SK-N-SH (cell line): ENCODE measurements around the gene COMMD7. TPM values are rescaled to one million over a fixed set of nuclear protein-coding genes. Genes with fewer than 3 reads are reported as not detected.

Experiments
- CTCF ChIA-PET: fragments of 300-600, 350-600 bp; formaldehyde crosslinking; extraction: SDS; loops from one replicate; lab custom pipeline; 2021; lab: Yijun Ruan, JAX
- POLR2A ChIA-PET: fragments of 350-600 bp; sonication (Branson Sonifier 250); formaldehyde crosslinking; extraction: SDS; loops from one replicate; lab custom pipeline; 2020; ENCODE audit warnings: antibody characterized with exemption, inconsistent platforms; lab: Yijun Ruan, JAX
- DNase-seq: peaks from one replicate; pipeline ENCODE4 v3.0.0; 2012
- H2AFZ ChIP-seq: fragments of 200-600 bp; sonication (generic); 2 replicates; pipeline ENCODE4 v1.8.1; 2016; ENCODE audit warnings: antibody characterized with exemption, mild to moderate bottlenecking, low read depth
- H3F3A ChIP-seq: fragments of 200-600 bp; sonication (generic); replicated peaks from 2 replicates; pipeline ENCODE3; 2016; ENCODE audit warnings: antibody characterized with exemption, mild to moderate bottlenecking; ENCODE audit not compliant: insufficient read depth
- H3K27ac ChIP-seq, 2 experiments: fragments of 200-500 bp in 1 of 2; fragments of 200-600 bp in 1 of 2; sonication (Bioruptor generic) in 1 of 2; sonication (generic), shearing (Covaris generic) in 1 of 2; 2 replicates each; pipeline versions ENCODE4 v1.5.1 to v1.6.1; 2014 to 2016; ENCODE audit warnings: low read depth in 2 of 2, inconsistent platforms in 1 of 2, low read length in 1 of 2, mild to moderate bottlenecking in 1 of 2, mixed read lengths in 1 of 2
- H3K27me3 ChIP-seq: fragments of 200-600 bp; sonication (generic), shearing (Covaris generic); 2 replicates; pipeline ENCODE4 v1.6.1; 2016; ENCODE audit warnings: mixed run types; ENCODE audit not compliant: insufficient read depth
- H3K36me3 ChIP-seq, 2 experiments: fragments of 200-500 bp in 1 of 2; fragments of 200-600 bp in 1 of 2; sonication (Bioruptor generic) in 1 of 2; sonication (generic) in 1 of 2; replicated peaks in 1 of 2; 2 replicates each; pipeline versions ENCODE3 to v1.5.1; 2014 to 2016; ENCODE audit warnings: low read length in 1 of 2, mild to moderate bottlenecking in 1 of 2; ENCODE audit not compliant: insufficient read depth in 2 of 2, control insufficient read depth in 1 of 2
- H3K4me1 ChIP-seq, 2 experiments: fragments of 200-500 bp in 1 of 2; fragments of 200-600 bp in 1 of 2; sonication (Bioruptor generic) in 1 of 2; sonication (generic), shearing (Covaris generic) in 1 of 2; 2 replicates each; pipeline versions ENCODE4 v1.5.1 to v1.6.1; 2014 to 2016; ENCODE audit warnings: low read depth in 1 of 2, low read length in 1 of 2, mixed run types in 1 of 2; ENCODE audit not compliant: insufficient read depth in 2 of 2, control insufficient read depth in 1 of 2
- H3K4me2 ChIP-seq: fragments of 200-600 bp; sonication (generic), shearing (Covaris generic); 2 replicates; pipeline ENCODE4 v1.6.1; 2017; ENCODE audit warnings: mixed run types
- H3K4me3 ChIP-seq, 2 experiments: fragments of 200-500 bp in 1 of 2; fragments of 200-600 bp in 1 of 2; sonication (Bioruptor generic) in 1 of 2; sonication (generic), shearing (Covaris generic) in 1 of 2; 2 replicates each; pipeline versions ENCODE4 v1.5.1 to v1.8.1; 2014 to 2016; ENCODE audit warnings: low read depth in 2 of 2, inconsistent platforms in 1 of 2, low read length in 1 of 2, mild to moderate bottlenecking in 1 of 2, mixed read lengths in 1 of 2, moderate library complexity in 1 of 2
- H3K79me2 ChIP-seq: fragments of 200-600 bp; sonication (generic); 2 replicates; pipeline ENCODE4 v1.8.1; 2017; ENCODE audit warnings: mild to moderate bottlenecking; ENCODE audit not compliant: insufficient read depth
- H3K9ac ChIP-seq: fragments of 200-600 bp; sonication (generic); 2 replicates; pipeline ENCODE4 v1.6.1; 2017; ENCODE audit warnings: mixed run types
- H3K9me2 ChIP-seq: fragments of 200-600 bp; sonication (generic); 2 replicates; pipeline ENCODE4 v1.6.1; 2017; ENCODE audit warnings: mixed run types
- H3K9me3 ChIP-seq: fragments of 200-600 bp; sonication (generic); 2 replicates; pipeline ENCODE4 v1.6.1; 2017; ENCODE audit warnings: mixed run types, mild to moderate bottlenecking, moderate library complexity
- H4K20me1 ChIP-seq: fragments of 200-600 bp; sonication (generic); 2 replicates; pipeline ENCODE4 v1.6.1; 2017; ENCODE audit warnings: mild to moderate bottlenecking, mixed run types; ENCODE audit not compliant: insufficient read depth
- CHD2 ChIP-seq: fragments of 150-350 bp; IDR thresholded peaks from 2 replicates; pipeline ENCODE4 v1.6.1; 2018; ENCODE audit warnings: low read length; ENCODE audit not compliant: partially characterized antibody
- CTCF ChIP-seq: fragments of 200-600 bp; sonication (generic); IDR thresholded peaks from 2 replicates; pipeline ENCODE4 v1.6.1; 2017; ENCODE audit warnings: antibody characterized with exemption, mild to moderate bottlenecking, moderate library complexity
- EP300 ChIP-seq, 2 experiments: IDR thresholded peaks; 2 replicates each; pipeline versions ENCODE4 v1.4.0 to v1.6.1; 2012; ENCODE audit warnings: borderline replicate concordance in 1 of 2, low read depth in 1 of 2, low read length in 1 of 2
- FOXJ3 ChIP-seq: sonication (generic); formaldehyde crosslinking; IDR thresholded peaks from 2 replicates; pipeline ENCODE4 v1.5.1; 2020; ENCODE audit warnings: mild to moderate bottlenecking, missing genetic modification reagents
- GABPA ChIP-seq: IDR thresholded peaks from 2 replicates; pipeline ENCODE4 v1.4.0; 2012; ENCODE audit warnings: low read depth, mild to moderate bottlenecking
- GATA2 ChIP-seq: sonication (generic); formaldehyde crosslinking; IDR thresholded peaks from 2 replicates; pipeline ENCODE4 v1.5.0; 2020; ENCODE audit warnings: mild to moderate bottlenecking, missing genetic modification reagents
- JUND ChIP-seq: IDR thresholded peaks from 2 replicates; pipeline ENCODE4 v1.4.0; 2012
- MXI1 ChIP-seq: IDR thresholded peaks from 2 replicates; pipeline ENCODE4 v1.6.1; 2012; ENCODE audit warnings: mild to moderate bottlenecking, low read depth, low read length, improper control_type of control experiment
- NFIC ChIP-seq: IDR thresholded peaks from 2 replicates; pipeline ENCODE4 v1.4.0; 2012; ENCODE audit warnings: borderline replicate concordance
- NRF1 ChIP-seq: IDR thresholded peaks from 2 replicates; pipeline ENCODE4 v1.6.1; 2012; ENCODE audit warnings: low read depth, mild to moderate bottlenecking, low read length
- RAD21 ChIP-seq: IDR thresholded peaks from 2 replicates; pipeline ENCODE4 v1.6.1; 2012; ENCODE audit warnings: mild to moderate bottlenecking, low read length
- REST ChIP-seq: IDR thresholded peaks from 2 replicates; pipeline ENCODE4 v1.6.1; 2012; ENCODE audit warnings: mild to moderate bottlenecking, low read depth, low read length, moderate library complexity
- RXRA ChIP-seq: IDR thresholded peaks from 2 replicates; pipeline ENCODE4 v1.4.0; 2012; ENCODE audit warnings: low read depth, mild to moderate bottlenecking, borderline replicate concordance
- SMC3 ChIP-seq: IDR thresholded peaks from 2 replicates; pipeline ENCODE4 v1.6.1; 2012; ENCODE audit warnings: low read depth, low read length, improper control_type of control experiment
- TAF1 ChIP-seq: IDR thresholded peaks from 2 replicates; pipeline ENCODE4 v1.6.1; 2012; ENCODE audit warnings: low read depth, mild to moderate bottlenecking, low read length, moderate library complexity, borderline replicate concordance
- TCF12 ChIP-seq: IDR thresholded peaks from 2 replicates; pipeline ENCODE4 v1.4.0; 2012
- TEAD4 ChIP-seq: IDR thresholded peaks from 2 replicates; pipeline ENCODE4 v1.4.0; 2012; ENCODE audit warnings: mild to moderate bottlenecking, borderline replicate concordance; ENCODE audit not compliant: insufficient read depth
- YY1 ChIP-seq: IDR thresholded peaks from 2 replicates; pipeline ENCODE4 v1.4.0; 2012; ENCODE audit warnings: low read depth, mild to moderate bottlenecking
- WGBS: methylation state at CpG from one replicate; pipeline ENCODE4 v1.1.6; 2017; ENCODE audit warnings: low lambda C conversion rate; 5-methylcytosine and 5-hydroxymethylcytosine counted together
- polyA plus RNA-seq, 3 experiments: library from polyadenylated mRNA; depleted of rRNA; stranded (reverse); fragments of >200 nt; gene quantifications; 2 replicates each; pipeline ENCODE4 v1.2.3, GENCODE V29; 2012
- TF ChIP-seq, protein P1 (sequence below): IDR thresholded peaks from 2 replicates; pipeline ENCODE4 v1.4.0; 2012; ENCODE audit warnings: low read depth, borderline replicate concordance
- TF ChIP-seq, protein P2 (sequence below): IDR thresholded peaks from 2 replicates; pipeline ENCODE4; 2012

The COMMD7 gene
- polyA plus RNA-seq, 1 of the 3 experiments (the other 2 are of a cell fraction) = 38.0 TPM

- no peak overlapping the region for H2AFZ ChIP-seq
- H3K4me1 ChIP-seq = no peaks in the 10 kb centered on the region
- no peaks in the 10 kb centered on the region for H3K9me3 ChIP-seq
- CTCF ChIA-PET = interaction anchor here (0.5 to 6.2 kb wide), 47 partner anchors 8 to 534 kb away, joined by 3 to 83 read pairs (median 5); partner anchors contain the start of genes C20orf203 and DNMT3B
- no peaks in the 10 kb centered on the region for H3K9me2 ChIP-seq
- no peak for DNase-seq
- no peaks in the 10 kb centered on the region for H3K79me2 ChIP-seq
- no peaks in the 10 kb centered on the region for H3F3A ChIP-seq
- H3K27ac ChIP-seq = no peak overlapping the region
- WGBS = 73% methylated on average over 3 of the region's 3 CpGs
- H3K4me2 ChIP-seq = no peak overlapping the region
- H4K20me1 ChIP-seq = no peaks in the 10 kb centered on the region
- no peak overlapping the region for H3K9ac ChIP-seq
- peaks cover 4 to 6% of the 10 kb centered on the region in 2 experiments for H3K36me3 ChIP-seq
- TF ChIP-seq YY1 (no peak), TEAD4 (no peak), RXRA (no peak), EP300 (IDR thresholded peaks at IDR 0.05; ENCODE audit: borderline replicate concordance in 1 of 2, low read depth in 1 of 2, low read length in 1 of 2) (no peak), NFIC (no peak), RAD21 (no peak), JUND (no peak), TCF12 (no peak), MXI1 (no peak), REST (no peak), GATA2 (no peak), GABPA (no peak), CTCF (no peak), SMC3 (no peak), NRF1 (no peak), FOXJ3 (CRISPR knock-in tag) (no peak), TAF1 (no peak), CHD2 (no peak)
- TF ChIP-seq, protein P1, sequence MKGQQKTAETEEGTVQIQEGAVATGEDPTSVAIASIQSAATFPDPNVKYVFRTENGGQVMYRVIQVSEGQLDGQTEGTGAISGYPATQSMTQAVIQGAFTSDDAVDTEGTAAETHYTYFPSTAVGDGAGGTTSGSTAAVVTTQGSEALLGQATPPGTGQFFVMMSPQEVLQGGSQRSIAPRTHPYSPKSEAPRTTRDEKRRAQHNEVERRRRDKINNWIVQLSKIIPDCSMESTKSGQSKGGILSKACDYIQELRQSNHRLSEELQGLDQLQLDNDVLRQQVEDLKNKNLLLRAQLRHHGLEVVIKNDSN = no peak
- TF ChIP-seq, protein P2, sequence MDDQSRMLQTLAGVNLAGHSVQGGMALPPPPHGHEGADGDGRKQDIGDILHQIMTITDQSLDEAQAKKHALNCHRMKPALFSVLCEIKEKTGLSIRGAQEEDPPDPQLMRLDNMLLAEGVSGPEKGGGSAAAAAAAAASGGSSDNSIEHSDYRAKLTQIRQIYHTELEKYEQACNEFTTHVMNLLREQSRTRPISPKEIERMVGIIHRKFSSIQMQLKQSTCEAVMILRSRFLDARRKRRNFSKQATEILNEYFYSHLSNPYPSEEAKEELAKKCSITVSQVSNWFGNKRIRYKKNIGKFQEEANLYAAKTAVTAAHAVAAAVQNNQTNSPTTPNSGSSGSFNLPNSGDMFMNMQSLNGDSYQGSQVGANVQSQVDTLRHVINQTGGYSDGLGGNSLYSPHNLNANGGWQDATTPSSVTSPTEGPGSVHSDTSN = no peak
- no peak overlapping the region for H3K4me3 ChIP-seq
- POLR2A ChIA-PET = no interaction called here
- no peaks in the 10 kb centered on the region for H3K27me3 ChIP-seq
Measured at GRCh38 chr20:32790751-32791057, 47.4 kb upstream of the COMMD7 start.
